HepG2 (cell line): ENCODE results near the gene C1orf74. TPM values are rescaled to one million over a fixed set of nuclear protein-coding genes. Genes with fewer than 3 reads are reported as not detected.

Experiments used
- ATAC-seq: fragments of 200-7000 bp; cut with Tn5 transposase; 3 replicates; pipeline ENCODE4 v1.9.1; 2020; ENCODE audit warnings: mild to moderate bottlenecking, moderate library complexity
- BruUV-seq: library from RNA; stranded (reverse); fragments of 400-500 nt; replicated peaks from 2 replicates; lab custom pipeline; 2021; lab: Mats Ljungman, UMichigan
- CTCF ChIA-PET: fragments of 300-600 bp; formaldehyde crosslinking; extraction: SDS; loops from one replicate; lab custom pipeline; 2021; ENCODE audit warnings: low total read pairs, inconsistent platforms, low intra/inter-chr PET ratio; lab: Yijun Ruan, JAX
- POLR2A ChIA-PET: fragments of 350-600 bp; sonication (Branson Sonifier 250); formaldehyde crosslinking; loops from one replicate; lab custom pipeline; 2020; ENCODE audit warnings: antibody characterized with exemption, inconsistent platforms; lab: Yijun Ruan, JAX
- DNase-seq: peaks from one replicate; pipeline ENCODE4 v3.0.0-alpha.2; 2015; ENCODE audit warnings: low spot score
- FAIRE-seq: peaks from 3 replicates; lab custom pipeline; 2011; peaks lifted over from hg19 to GRCh38; lab: Jason Lieb, UNC
- H2AFZ ChIP-seq: one replicate; pipeline ENCODE4 v1.6.1; 2011; ENCODE audit warnings: low read length, inconsistent platforms
- H3K27ac ChIP-seq: fragments of 300-600 bp; 3 replicates; pipeline ENCODE4 v1.8.0; 2011; ENCODE audit warnings: mixed run types, mild to moderate bottlenecking, mixed read lengths, low read length, inconsistent platforms; ENCODE audit not compliant: insufficient read depth; ENCODE audit errors: extremely low read length
- H3K27me3 ChIP-seq, 2 experiments: fragments of 200-600 bp in 1 of 2; 2 replicates in 1 of 2; 3 replicates in 1 of 2; pipeline versions ENCODE4 v1.6.0 to v1.8.0; 2011; ENCODE audit warnings: low read length in 2 of 2, mild to moderate bottlenecking in 2 of 2, moderate library complexity in 2 of 2, inconsistent platforms in 1 of 2; ENCODE audit not compliant: insufficient read depth in 2 of 2, control insufficient read depth in 1 of 2
- H3K36me3 ChIP-seq, 2 experiments: fragments of 200-600 bp in 1 of 2; replicated peaks in 1 of 2; 2 replicates in 1 of 2; 3 replicates in 1 of 2; pipeline versions ENCODE4 v1.5.1 to v1.8.0; 2011; ENCODE audit warnings: low read length in 2 of 2, inconsistent platforms in 1 of 2; ENCODE audit not compliant: insufficient read depth in 2 of 2, control insufficient read depth in 1 of 2
- H3K4me1 ChIP-seq: 2 replicates; pipeline ENCODE4 v1.5.1; 2012; ENCODE audit warnings: low read length, inconsistent platforms; ENCODE audit not compliant: insufficient read depth
- H3K4me2 ChIP-seq: 2 replicates; pipeline ENCODE4 v1.6.0; 2011; ENCODE audit warnings: low read depth, low read length, inconsistent platforms
- H3K4me3 ChIP-seq, 3 experiments: fragments of 200-600 bp in 1 of 3; sonication (generic), shearing (Covaris generic) in 1 of 3; replicated peaks in 1 of 3; 2 replicates each; pipeline ENCODE4 v1.5.1; 2011 to 2016; ENCODE audit warnings: low read length in 3 of 3, inconsistent platforms in 2 of 3, low read depth in 2 of 3, mild to moderate bottlenecking in 2 of 3, control low read depth in 1 of 3, mixed read lengths in 1 of 3; ENCODE audit not compliant: insufficient read depth in 1 of 3
- H3K79me2 ChIP-seq: one replicate; pipeline ENCODE4 v1.6.1; 2011; ENCODE audit warnings: low read length, inconsistent platforms; ENCODE audit not compliant: insufficient read depth
- H3K9ac ChIP-seq: 2 replicates; pipeline ENCODE4 v1.6.0; 2011; ENCODE audit warnings: mild to moderate bottlenecking, low read depth, low read length, inconsistent platforms; ENCODE audit not compliant: insufficient read depth
- H3K9me3 ChIP-seq: 2 replicates; pipeline ENCODE4 v1.5.1; 2012; ENCODE audit warnings: mild to moderate bottlenecking, low read length
- H4K20me1 ChIP-seq: 2 replicates; pipeline ENCODE4 v1.6.0; 2011; ENCODE audit warnings: inconsistent platforms, mild to moderate bottlenecking, low read length, moderate library complexity; ENCODE audit not compliant: insufficient read depth
- ERF ChIP-seq: IDR thresholded peaks from 2 replicates; pipeline ENCODE4 v1.6.1; 2018; ENCODE audit warnings: missing biosample characterization, missing genetic modification reagents
- FOXA1 ChIP-seq, 2 experiments: fragments of 450-650 bp in 1 of 2; sonication (generic) in 1 of 2; formaldehyde crosslinking in 1 of 2; IDR thresholded peaks; 2 replicates each; pipeline versions ENCODE4 v1.4.0 to v1.6.1; 2016 to 2020; ENCODE audit warnings: missing genetic modification reagents in 1 of 2
- JDP2 ChIP-seq: sonication (generic); formaldehyde crosslinking; IDR thresholded peaks from 2 replicates; pipeline ENCODE4 v1.8.1; 2022; ENCODE audit warnings: missing genetic modification reagents, borderline replicate concordance
- KLF13 ChIP-seq: sonication (generic); formaldehyde crosslinking; IDR thresholded peaks from 2 replicates; pipeline ENCODE4 v1.4.0; 2020; ENCODE audit warnings: mild to moderate bottlenecking, missing genetic modification reagents
- SMARCE1 ChIP-seq: fragments of 450-650 bp; IDR thresholded peaks from 2 replicates; pipeline ENCODE4 v1.6.1; 2017; ENCODE audit warnings: borderline replicate concordance
- TEAD3 ChIP-seq: optimal IDR thresholded peaks from 2 replicates; pipeline ENCODE3; 2016; ENCODE audit warnings: borderline replicate concordance
- THAP11 ChIP-seq: IDR thresholded peaks from 2 replicates; pipeline ENCODE4 v1.6.1; 2016; ENCODE audit warnings: missing biosample characterization, missing genetic modification reagents
- THAP8 ChIP-seq: sonication (generic); formaldehyde crosslinking; IDR thresholded peaks from 2 replicates; pipeline ENCODE4 v1.5.1; 2020; ENCODE audit warnings: missing genetic modification reagents, mild to moderate bottlenecking, borderline replicate concordance
- THRA ChIP-seq: sonication (generic); formaldehyde crosslinking; IDR thresholded peaks from 2 replicates; pipeline ENCODE4 v1.4.0; 2020; ENCODE audit warnings: missing genetic modification reagents, borderline replicate concordance
- YEATS4 ChIP-seq: sonication (generic); formaldehyde crosslinking; IDR thresholded peaks from 2 replicates; pipeline ENCODE4 v1.4.0; 2020; ENCODE audit warnings: missing genetic modification reagents, borderline replicate concordance
- ZBTB14 ChIP-seq: sonication (generic); formaldehyde crosslinking; IDR thresholded peaks from 2 replicates; pipeline ENCODE4 v1.4.0; 2020; ENCODE audit warnings: missing genetic modification reagents
- ZFP36 ChIP-seq: fragments of 150-350 bp; IDR thresholded peaks from 2 replicates; pipeline ENCODE4 v1.6.1; 2018; ENCODE audit warnings: borderline replicate concordance, low read length, low read depth; ENCODE audit not compliant: partially characterized antibody
- ZNF333 ChIP-seq: sonication (generic); formaldehyde crosslinking; IDR thresholded peaks from 2 replicates; pipeline ENCODE4 v1.4.0; 2020; ENCODE audit warnings: mild to moderate bottlenecking, missing genetic modification reagents, borderline replicate concordance
- ZNF512B ChIP-seq: sonication (generic); formaldehyde crosslinking; IDR thresholded peaks from 2 replicates; pipeline ENCODE4 v1.5.1; 2020; ENCODE audit warnings: missing genetic modification reagents, mild to moderate bottlenecking, borderline replicate concordance
- WGBS: methylation state at CpG from one replicate; pipeline ENCODE4 v1.1.6; 2017; ENCODE audit warnings: low lambda C conversion rate; 5-methylcytosine and 5-hydroxymethylcytosine counted together
- in situ Hi-C: cut with HindIII; loops from 2 replicates; pipeline ENCODE4 v1.10.0; 2017; ENCODE audit warnings: low pct_unique_long_range_greater_than_20kb; ENCODE audit not compliant: extremely low pct_ligation_motif_present
- intact Hi-C: fragments of 100-400 bp; cut with micrococcal nuclease; formaldehyde crosslinking; loops from one replicate; pipeline ENCODE4 v1.10.0; 2022; ENCODE audit not compliant: unreplicated experiment
- polyA plus RNA-seq, 8 experiments: library from polyadenylated mRNA; depleted of rRNA in 3 of 8; stranded (reverse) in 7 of 8; unstranded in 1 of 8; fragments of >200 nt; fragmentation: Illumina TruSeq in 4 of 8; extraction: Trizol in 4 of 8; gene quantifications; 2 replicates each; pipeline versions ENCODE4 v1.2.1 to v1.2.3, GENCODE V29; 2011 to 2016; ENCODE audit warnings: low read depth in 4 of 8, missing spikeins in 1 of 8, mixed read lengths in 1 of 8; ENCODE audit not compliant: insufficient read depth in 1 of 8
- total RNA-seq, 5 experiments: library from RNA; depleted of rRNA; stranded (reverse); fragments of >200 nt; fragmentation: Illumina TruSeq; extraction: Trizol; gene quantifications; 2 replicates each; pipeline ENCODE4 v1.2.3, GENCODE V29; 2016; ENCODE audit warnings: low read depth in 1 of 5

The C1orf74 gene
- total and polyA plus RNA-seq, 2 of the 13 experiments (the other 11 are each of a cell fraction or from before 2014, with no cell fraction given), result 0.33 to 0.71 TPM

GRCh38 chr1:209808059-209808581, 23.8 kb upstream of the C1orf74 start (continued):
- TF ChIP-seq THRA (CRISPR knock-in tag), result no peak
- no peak for TF ChIP-seq THAP11 (CRISPR knock-in tag)

GRCh38 chr1:209807509-209807908, 23.1 kb upstream of the C1orf74 start:
- Histone ChIP-seq H3K4me2 (no peak overlapping the region), H3K4me3 (no peak overlapping the region), H3K9ac (no peak overlapping the region), H3K27me3 (peaks cover 0 to 8% of the 10 kb centered on the region in 2 experiments; a peak in 1 of 5 replicates), H4K20me1 (no peaks in the 10 kb centered on the region)
- BruUV-seq, result no TSS peak
- ChIA-PET POLR2A (no interaction called here), CTCF (no interaction called here)
- intact Hi-C loops, result no loop called here
- no peak for FAIRE-seq
- TF ChIP-seq ERF (CRISPR knock-in tag) (no peak), JDP2 (CRISPR knock-in tag) (no peak), FOXA1 (IDR thresholded peaks at IDR 0.05) (no peak), FOXA1 (CRISPR knock-in tag; IDR thresholded peaks at IDR 0.05) (no peak), ZNF512B (CRISPR knock-in tag) (no peak), ZBTB14 (CRISPR knock-in tag) (no peak), TEAD3 (CRISPR knock-in tag) (no peak), SMARCE1 (no peak), YEATS4 (CRISPR knock-in tag) (no peak), ZNF333 (CRISPR knock-in tag) (no peak), THAP8 (CRISPR knock-in tag) (no peak), KLF13 (CRISPR knock-in tag) (no peak), ZFP36 (no peak)
- TF ChIP-seq, all 625 proteins: peak for 0
- in situ Hi-C loops, result no loop called here
- Histone ChIP-seq H3K27ac (no peak overlapping the region), H3K79me2 (no peaks in the 10 kb centered on the region), H2AFZ (no peak overlapping the region), H3K4me1 (no peaks in the 10 kb centered on the region), H3K9me3 (no peaks in the 10 kb centered on the region), H3K36me3 (no peaks in the 10 kb centered on the region)
- 44% methylated on average over 4 of the region's 4 CpGs for WGBS
- DNase-seq (no peak), ATAC-seq (no peak)
